Measurements from ENCODE around the gene OR6A2. TPM values are rescaled to one million over a fixed set of nuclear protein-coding genes. Genes with fewer than 3 reads are reported as not detected.

The OR6A2 gene
- total RNA-seq (not detected), polyA plus RNA-seq (not detected), total RNA-seq (0 to 0.19 (median 0.04) reads per million in 6 experiments)

DNA sequence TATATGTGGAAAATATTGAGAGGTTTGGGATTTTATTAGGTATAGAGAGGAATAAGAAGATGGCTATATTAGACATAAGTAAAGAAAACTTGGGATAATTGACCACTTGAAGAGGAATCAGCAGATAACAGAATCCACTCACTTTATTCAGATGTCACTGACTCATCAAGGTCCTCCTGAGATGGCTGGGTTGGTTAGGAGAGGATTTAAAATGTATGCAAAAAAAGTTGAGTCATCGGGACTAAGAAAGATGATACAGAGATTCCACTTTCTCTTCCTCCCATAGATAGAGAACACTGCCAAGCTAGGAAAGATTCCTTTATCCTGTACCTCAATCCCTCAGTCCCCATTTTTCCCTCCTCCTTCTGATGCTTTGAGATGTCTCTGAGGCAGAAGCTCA, at the start of gene OR6A2:
TSS of gene OR6A2 (minus strand) at position 288 of the 400 bp plus-strand sequence. CDS start 3,981 bp downstream, outside the sequence.
- Mint-ChIP-seq H3K27me3 (peaks cover 0 to 3% (median 0%) of the 10 kb centered on the region in 5 donors), H3K36me3 (peaks cover 0 to 13% (median 0%) of the 10 kb centered on the region in 3 donors), H3K4me1 (no peaks in the 10 kb centered on the region), H3K9me3 (peaks cover 4 to 18% (median 13%) of the 10 kb centered on the region in 9 donors), H3K4me3 (no peak within 1 kb of the TSS), H3K27ac (no peak within 1 kb of the TSS)
- POLR2A ChIA-PET: no interaction called here
- DNase-seq (no peak), ATAC-seq (no peak)

GRCh38 chr11:6845383-6845782, 45.9 kb upstream of the OR6A2 start, which contains the start of gene OR10A5:
Gene OR10A5, plus strand, starts transcription at chr11:6845683. Its CDS starts 0 bp downstream, at chr11:6845683.
- H3K4me3 Mint-ChIP-seq: no peak within 1 kb of the TSS
- DNase-seq (no peak), ATAC-seq (no peak)
- peaks cover 0 to 2% (median 0%) of the 10 kb centered on the region in 3 donors for H3K36me3 Mint-ChIP-seq
- no peaks in the 10 kb centered on the region for H3K4me1 Mint-ChIP-seq
- POLR2A ChIA-PET: no interaction called here
- no peak within 1 kb of the TSS for H3K27ac Mint-ChIP-seq
- H3K27me3 Mint-ChIP-seq: peaks cover 16 to 60% (median 22%) of the 10 kb centered on the region in 5 donors
- peaks cover 0 to 5% (median 0%) of the 10 kb centered on the region in 9 donors for H3K9me3 Mint-ChIP-seq

- no peak overlapping the region for H3K4me3 Mint-ChIP-seq
- no peaks in the 10 kb centered on the region for H3K4me1 Mint-ChIP-seq
- H3K27me3 Mint-ChIP-seq: peaks cover 13 to 57% (median 25%) of the 10 kb centered on the region in 5 donors
- POLR2A ChIA-PET: no interaction called here
- DNase-seq (no peak), ATAC-seq (no peak)
- no peaks in the 10 kb centered on the region for H3K36me3 Mint-ChIP-seq
- peaks cover 0 to 2% (median 0%) of the 10 kb centered on the region in 9 donors for H3K9me3 Mint-ChIP-seq
- H3K27ac Mint-ChIP-seq: no peak overlapping the region
Observed at GRCh38 chr11:6844356-6844755, 44.9 kb upstream of the OR6A2 start.

- H3K27me3 Mint-ChIP-seq: peaks cover 11 to 57% (median 25%) of the 10 kb centered on the region in 5 donors
Observed at GRCh38 chr11:6843670-6844069, 44.2 kb upstream of the OR6A2 start.

DNA sequence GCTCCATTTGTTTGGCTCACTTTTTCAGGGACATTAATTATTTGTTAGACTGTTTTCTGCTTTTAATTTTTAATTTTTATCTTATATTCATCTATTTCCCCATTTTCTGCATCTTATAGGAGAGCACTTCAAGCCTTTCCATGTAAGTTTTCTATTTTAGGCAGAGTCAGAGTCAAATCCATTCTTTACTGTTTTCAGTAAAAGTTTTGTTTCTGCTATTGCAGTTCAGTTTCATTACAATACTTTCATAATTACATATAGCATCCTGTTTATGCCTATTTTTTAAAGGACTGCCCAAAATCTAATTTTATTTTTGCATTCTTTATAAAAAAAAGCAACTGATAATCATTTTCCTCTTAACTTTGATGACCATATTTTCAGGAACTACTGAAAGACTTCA, 42.2 kb upstream of the OR6A2 start:
- Mint-ChIP-seq H3K27me3 (peaks cover 9 to 42% (median 22%) of the 10 kb centered on the region in 5 donors), H3K4me3 (no peak overlapping the region), H3K9me3 (no peaks in the 10 kb centered on the region), H3K36me3 (no peaks in the 10 kb centered on the region), H3K4me1 (no peaks in the 10 kb centered on the region), H3K27ac (no peak overlapping the region)
- POLR2A ChIA-PET: no interaction called here
- ATAC-seq (no peak), DNase-seq (no peak)

More at GRCh38 chr11:6843670-6844069, 44.2 kb upstream of the OR6A2 start:
- no peaks in the 10 kb centered on the region for H3K9me3 Mint-ChIP-seq
- ATAC-seq (no peak), DNase-seq (no peak)
- no peaks in the 10 kb centered on the region for H3K4me1 Mint-ChIP-seq
- no peak overlapping the region for H3K4me3 Mint-ChIP-seq
- POLR2A ChIA-PET: no interaction called here
- no peaks in the 10 kb centered on the region for H3K36me3 Mint-ChIP-seq
- no peak overlapping the region for H3K27ac Mint-ChIP-seq

DNA sequence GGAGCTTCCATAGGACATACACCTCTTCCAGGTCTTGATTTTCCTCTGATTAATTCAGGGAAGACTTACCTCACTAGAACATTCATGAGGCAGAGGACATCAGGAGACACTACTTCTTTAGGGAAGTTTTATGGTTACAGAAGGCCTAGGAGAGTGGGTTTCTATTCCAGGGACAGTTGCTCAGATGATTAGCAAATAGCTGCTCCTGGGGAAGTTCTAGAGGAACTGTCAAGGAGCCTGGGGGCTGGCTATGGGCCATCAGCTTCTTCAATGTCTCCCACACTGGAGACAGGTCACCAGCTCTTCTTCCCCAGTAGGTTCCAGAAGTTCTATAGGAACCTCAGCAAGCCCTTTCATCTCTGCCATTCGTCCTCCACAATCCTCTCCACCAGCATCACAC, 34.5 kb upstream of the OR6A2 start:
- H3K27me3 Mint-ChIP-seq: peaks cover 5 to 15% (median 11%) of the 10 kb centered on the region in 5 donors
- H3K4me1 Mint-ChIP-seq: no peaks in the 10 kb centered on the region
- POLR2A ChIA-PET: no interaction called here

GRCh38 chr11:6833356-6833755, 33.9 kb upstream of the OR6A2 start:
- DNase-seq: no peak
- Mint-ChIP-seq H3K9me3 (no peaks in the 10 kb centered on the region), H3K36me3 (no peaks in the 10 kb centered on the region), H3K4me3 (no peak overlapping the region), H3K27me3 (peaks cover 5 to 21% (median 15%) of the 10 kb centered on the region in 5 donors), H3K4me1 (no peaks in the 10 kb centered on the region), H3K27ac (no peak overlapping the region)
- POLR2A ChIA-PET: no interaction called here
- ATAC-seq: no peak

More for the DNA sequence above, 34.5 kb upstream of the OR6A2 start:
- ATAC-seq: no peak
- Mint-ChIP-seq H3K9me3 (no peaks in the 10 kb centered on the region), H3K36me3 (no peaks in the 10 kb centered on the region), H3K27ac (no peak overlapping the region), H3K4me3 (no peak overlapping the region)
- no peak for DNase-seq

DNA sequence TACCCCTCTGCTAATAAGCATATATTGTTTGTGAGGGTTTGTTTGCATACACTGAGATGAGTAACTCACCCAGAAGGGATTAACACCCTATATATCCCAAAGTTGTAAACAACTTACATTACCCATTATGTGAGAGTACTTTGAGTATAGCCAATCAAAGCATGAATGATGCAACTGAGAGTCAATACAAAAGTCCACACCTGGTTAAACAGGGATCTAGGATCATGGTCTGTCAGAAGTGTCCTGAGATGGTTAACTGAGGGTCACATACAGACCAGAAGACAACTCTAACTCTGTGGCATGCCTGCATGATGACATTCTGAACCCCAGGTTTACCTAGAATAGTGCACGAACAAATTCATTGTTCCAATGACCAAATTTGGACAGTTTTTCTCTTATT, 28.6 kb upstream of the OR6A2 start:
- Mint-ChIP-seq H3K4me3 (no peak overlapping the region), H3K27me3 (peaks cover 5 to 31% (median 11%) of the 10 kb centered on the region in 5 donors), H3K27ac (no peak overlapping the region), H3K4me1 (no peaks in the 10 kb centered on the region), H3K9me3 (no peaks in the 10 kb centered on the region), H3K36me3 (no peaks in the 10 kb centered on the region)
- POLR2A ChIA-PET: no interaction called here
- DNase-seq (no peak), ATAC-seq (no peak)

DNA sequence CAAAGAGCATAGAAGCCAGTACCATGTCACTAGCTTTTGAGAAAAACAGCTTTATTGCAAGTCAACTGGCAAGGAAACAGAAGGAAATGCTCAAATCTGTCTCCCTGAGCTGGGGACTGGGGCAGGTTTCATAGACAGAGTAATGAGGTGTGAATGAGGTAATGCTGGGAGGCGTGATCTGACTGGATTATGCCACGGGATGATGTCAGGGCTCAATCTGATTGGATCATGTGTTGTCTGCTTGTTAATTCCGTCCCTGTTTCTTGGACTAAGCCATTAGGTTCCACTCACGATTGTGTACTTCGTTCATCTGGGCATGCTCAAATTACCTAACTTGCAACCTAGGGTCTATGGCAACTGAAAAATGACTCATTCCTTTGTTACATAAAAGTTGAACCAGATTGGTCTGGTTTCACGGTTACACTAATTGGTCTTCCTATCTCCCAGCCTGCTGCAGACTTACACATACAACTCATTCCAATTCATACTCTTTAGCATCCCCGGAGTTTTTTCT, 25.8 kb upstream of the OR6A2 start:
- POLR2A ChIA-PET: no interaction called here
- peaks cover 3 to 26% (median 14%) of the 10 kb centered on the region in 5 donors for H3K27me3 Mint-ChIP-seq
- H3K4me3 Mint-ChIP-seq: no peak overlapping the region
- H3K9me3 Mint-ChIP-seq: peaks cover 0 to 8% (median under 1%) of the 10 kb centered on the region in 9 donors
- DNase-seq (no peak), ATAC-seq (no peak)
- no peak overlapping the region for H3K27ac Mint-ChIP-seq
- peaks cover 0 to under 1% (median 0%) of the 10 kb centered on the region in 3 donors for H3K36me3 Mint-ChIP-seq
- H3K4me1 Mint-ChIP-seq: no peaks in the 10 kb centered on the region

DNA sequence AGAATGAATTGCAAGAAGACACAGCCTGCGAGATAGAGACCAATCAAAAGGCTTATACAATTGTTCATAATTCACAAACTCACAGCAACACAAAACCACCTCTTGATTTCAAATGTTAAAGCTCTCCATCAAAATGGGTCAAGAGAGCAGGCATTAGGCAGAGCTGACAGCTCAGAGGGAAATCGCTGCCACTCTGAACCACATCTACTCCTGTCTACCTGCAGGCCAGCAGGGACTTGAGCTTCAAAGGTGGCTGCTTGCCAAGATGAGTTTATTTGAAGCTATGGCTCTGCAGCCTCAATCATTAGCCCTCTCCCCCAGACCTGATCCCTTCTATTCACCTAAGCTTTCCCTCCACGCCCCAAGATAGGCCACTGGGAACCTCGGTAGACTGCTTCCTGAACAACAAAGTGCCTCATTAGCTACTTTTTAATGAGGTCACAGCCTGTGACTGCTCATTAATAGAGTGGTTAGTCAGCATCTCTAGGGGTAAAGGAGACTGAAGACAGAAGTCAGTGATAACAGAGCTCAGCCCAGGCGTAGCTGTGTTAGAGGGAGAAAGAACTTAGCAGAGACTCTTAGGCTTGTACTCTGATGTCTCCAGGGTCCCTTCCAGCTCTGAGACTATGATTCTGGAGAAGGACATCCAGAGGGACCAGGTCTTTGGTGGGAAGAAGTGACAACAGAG, 24.8 kb upstream of the OR6A2 start:
- Mint-ChIP-seq H3K27ac (no peak overlapping the region), H3K36me3 (peaks cover 0 to 6% (median 2%) of the 10 kb centered on the region in 3 donors), H3K9me3 (peaks cover 0 to 14% (median 3%) of the 10 kb centered on the region in 9 donors), H3K27me3 (peaks cover 8 to 29% (median 19%) of the 10 kb centered on the region in 5 donors), H3K4me3 (no peak overlapping the region), H3K4me1 (no peaks in the 10 kb centered on the region)
- ATAC-seq (no peak), DNase-seq (no peak)
- POLR2A ChIA-PET: no interaction called here

GRCh38 chr11:6818967-6819366, 19.5 kb upstream of the OR6A2 start:
- POLR2A ChIA-PET: no interaction called here
- Mint-ChIP-seq H3K4me3 (no peak overlapping the region), H3K27ac (no peak overlapping the region), H3K4me1 (peaks cover 0 to 2% (median 0%) of the 10 kb centered on the region in 4 donors), H3K36me3 (peaks cover 0 to 6% (median 2%) of the 10 kb centered on the region in 3 donors), H3K27me3 (peaks cover 10 to 19% (median 15%) of the 10 kb centered on the region in 5 donors), H3K9me3 (peaks cover 0 to 14% (median 3%) of the 10 kb centered on the region in 9 donors)
- no peak for DNase-seq
- no peak for ATAC-seq

DNA sequence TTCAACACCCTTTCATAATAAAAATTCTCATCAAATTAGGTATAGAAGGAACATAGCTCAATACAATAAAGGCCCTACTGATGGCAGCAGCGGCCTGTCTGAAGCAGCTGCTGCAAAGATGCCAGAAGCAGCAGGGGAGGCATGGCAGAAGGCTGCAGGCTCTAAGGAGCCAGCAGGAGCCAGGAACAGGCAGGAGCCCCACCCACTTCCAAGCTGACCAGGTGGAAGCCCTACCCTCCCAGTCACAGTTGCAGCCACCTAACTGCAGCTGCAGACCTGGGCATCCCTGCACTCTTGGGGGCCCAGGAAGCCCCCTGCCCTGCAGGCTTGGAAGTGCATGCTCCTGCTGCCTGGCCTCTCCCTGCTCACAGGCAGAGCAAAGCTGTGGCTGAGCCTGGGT, 18.2 kb upstream of the OR6A2 start:
- ATAC-seq (no peak), DNase-seq (no peak)
- Mint-ChIP-seq H3K9me3 (peaks cover 0 to 14% (median 3%) of the 10 kb centered on the region in 9 donors), H3K4me1 (peaks cover 0 to 3% (median 0%) of the 10 kb centered on the region in 4 donors), H3K4me3 (no peak overlapping the region), H3K27ac (no peak overlapping the region), H3K36me3 (peaks cover 0 to 6% (median 2%) of the 10 kb centered on the region in 3 donors), H3K27me3 (peaks cover 15 to 24% (median 20%) of the 10 kb centered on the region in 5 donors)
- POLR2A ChIA-PET: no interaction called here

GRCh38 chr11:6813656-6814055, 14.2 kb upstream of the OR6A2 start:
- Mint-ChIP-seq H3K27me3 (peaks cover 11 to 48% (median 28%) of the 10 kb centered on the region in 5 donors), H3K9me3 (no peaks in the 10 kb centered on the region), H3K27ac (no peak overlapping the region), H3K36me3 (no peaks in the 10 kb centered on the region), H3K4me3 (no peak overlapping the region), H3K4me1 (peaks cover 0 to 4% (median 0%) of the 10 kb centered on the region in 4 donors)
- POLR2A ChIA-PET: no interaction called here
- no peak for ATAC-seq
- no peak for DNase-seq
